Measurements from ENCODE around the gene CLDN2.

CLDN2 gene

GRCh38 chrX:106928227-106928626 is 8.0 kb downstream of the CLDN2 start:
- TF ChIP-seq SIN3A (IDR thresholded peaks at IDR 0.05; ENCODE audit: borderline replicate concordance, insufficient read depth, low read length): no peak

- TF ChIP-seq POLR2AphosphoS5 (IDR thresholded peaks at IDR 0.05; ENCODE audit: low read depth, low read length): no peak
- no peak for TF ChIP-seq REST (IDR thresholded peaks at IDR 0.05; ENCODE audit: insufficient read depth in 1 of 2, low read depth in 2 of 2, low read length in 2 of 2)
- TF ChIP-seq SIN3A (IDR thresholded peaks at IDR 0.05; ENCODE audit: borderline replicate concordance, insufficient read depth, low read length): no peak
- TF ChIP-seq FOXP2 (optimal IDR thresholded peaks at IDR 0.05; ENCODE audit: borderline replicate concordance, extremely low read depth, extremely low read length, insufficient read depth): no peak
- TF ChIP-seq TAF1 (IDR thresholded peaks at IDR 0.05; ENCODE audit: borderline replicate concordance, insufficient read depth, low read length): no peak
Observed at GRCh38 chrX:106931831-106932491, 11.8 kb downstream of the CLDN2 start.

- TF ChIP-seq REST (IDR thresholded peaks at IDR 0.05; ENCODE audit: insufficient read depth in 1 of 2, low read depth in 2 of 2, low read length in 2 of 2): no peak
Observed at GRCh38 chrX:106932492-106932923, 12.3 kb downstream of the CLDN2 start.

GRCh38 chrX:106932960-106933537 is 12.8 kb downstream of the CLDN2 start:
- TF ChIP-seq FOXP2 (optimal IDR thresholded peaks at IDR 0.05; ENCODE audit: borderline replicate concordance, extremely low read depth, extremely low read length, insufficient read depth) (no peak), SIN3A (IDR thresholded peaks at IDR 0.05; ENCODE audit: borderline replicate concordance, insufficient read depth, low read length) (no peak)

- no peak for TF ChIP-seq SIN3A (IDR thresholded peaks at IDR 0.05; ENCODE audit: borderline replicate concordance, insufficient read depth, low read length)
- no peak for TF ChIP-seq POLR2AphosphoS5 (IDR thresholded peaks at IDR 0.05; ENCODE audit: low read depth, low read length)
- no peak for TF ChIP-seq REST (IDR thresholded peaks at IDR 0.05; ENCODE audit: insufficient read depth in 1 of 2, low read depth in 2 of 2, low read length in 2 of 2)
- no peak for TF ChIP-seq TAF1 (IDR thresholded peaks at IDR 0.05; ENCODE audit: borderline replicate concordance, insufficient read depth, low read length)
Observed at GRCh38 chrX:106933538-106933961, 13.3 kb downstream of the CLDN2 start.

- TF ChIP-seq REST (IDR thresholded peaks at IDR 0.05; ENCODE audit: insufficient read depth in 1 of 2, low read depth in 2 of 2, low read length in 2 of 2) (no peak), POLR2AphosphoS5 (IDR thresholded peaks at IDR 0.05; ENCODE audit: low read depth, low read length) (no peak), SIN3A (IDR thresholded peaks at IDR 0.05; ENCODE audit: borderline replicate concordance, insufficient read depth, low read length) (no peak), FOXP2 (optimal IDR thresholded peaks at IDR 0.05; ENCODE audit: borderline replicate concordance, extremely low read depth, extremely low read length, insufficient read depth) (no peak), TAF1 (IDR thresholded peaks at IDR 0.05; ENCODE audit: borderline replicate concordance, insufficient read depth, low read length) (no peak)
Observed at GRCh38 chrX:106935175-106935574, 15.0 kb downstream of the CLDN2 start.
